GM18870 (cell line): ENCODE measurements around the gene IPO4.

Experiments
- ATAC-seq: cut with Tn5 transposase; IDR thresholded peaks from one replicate; pipeline ENCODE4 v1.9.1; 2021; ENCODE audit warnings: moderate library complexity; ENCODE audit not compliant: unreplicated experiment

The IPO4 gene

GRCh38 chr14:24194186-24194872 lies 5.7 kb upstream of the IPO4 start:
- ATAC-seq, result no peak

DNA sequence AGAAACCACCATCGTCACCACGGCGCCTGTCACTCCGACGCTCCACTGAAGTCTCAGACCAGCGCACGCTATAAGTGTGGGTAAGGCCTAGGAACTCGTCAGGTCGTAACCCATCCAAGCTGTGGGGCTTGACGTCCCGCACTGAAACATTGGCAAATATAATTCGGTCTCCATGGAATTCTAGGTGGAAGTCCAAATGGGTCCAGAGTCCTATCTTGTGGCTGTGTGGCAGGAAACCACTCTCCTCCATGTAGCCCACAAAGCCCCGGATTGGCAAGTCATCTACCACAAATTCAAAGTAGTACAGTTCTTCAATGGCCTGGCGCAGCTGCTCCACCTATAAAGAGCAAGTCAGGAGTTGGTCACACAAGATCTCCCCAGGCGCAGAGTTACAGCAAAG lies 4.3 kb upstream of the IPO4 start:
- no peak for ATAC-seq

DNA sequence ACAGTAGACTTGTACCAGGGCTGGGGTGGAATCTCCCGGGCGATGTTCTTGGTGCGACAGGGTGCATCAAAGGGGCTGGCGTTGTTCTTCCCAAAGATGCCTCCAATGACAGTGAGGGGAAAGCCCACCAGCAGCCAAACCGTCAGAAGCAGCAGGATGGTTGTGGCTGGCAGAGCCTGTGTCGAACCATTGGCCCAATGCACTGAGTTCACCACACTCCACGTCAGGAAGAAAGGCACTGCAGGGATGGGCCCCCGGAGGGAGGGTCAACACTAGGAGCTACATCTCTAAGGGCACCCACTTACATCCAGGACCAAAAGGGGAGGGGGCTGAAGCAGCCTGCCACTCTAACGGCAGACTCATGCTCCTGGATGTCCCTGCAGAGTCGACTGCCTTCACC lies 1.8 kb upstream of the IPO4 start:
- ATAC-seq, result no peak

DNA sequence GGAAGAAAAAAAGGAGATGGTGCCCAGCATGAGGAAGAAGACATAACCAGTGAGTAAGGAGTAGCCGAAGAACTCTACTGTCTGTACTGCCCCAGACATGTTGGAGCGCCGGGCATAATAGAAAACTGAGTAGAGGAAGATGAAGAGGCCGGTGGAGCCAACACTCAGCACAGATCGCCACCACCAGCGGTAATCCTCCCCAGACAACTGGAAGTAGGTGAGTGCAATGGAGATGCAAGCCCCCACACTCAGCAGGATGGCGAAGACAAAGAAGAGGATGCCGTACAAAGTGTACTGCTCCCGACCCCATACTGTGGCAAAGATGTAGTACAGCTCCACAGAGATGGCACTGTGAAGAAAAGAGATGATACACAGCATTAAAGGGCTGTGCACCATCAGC lies 844 bp upstream of the IPO4 start:
- no peak for ATAC-seq

DNA sequence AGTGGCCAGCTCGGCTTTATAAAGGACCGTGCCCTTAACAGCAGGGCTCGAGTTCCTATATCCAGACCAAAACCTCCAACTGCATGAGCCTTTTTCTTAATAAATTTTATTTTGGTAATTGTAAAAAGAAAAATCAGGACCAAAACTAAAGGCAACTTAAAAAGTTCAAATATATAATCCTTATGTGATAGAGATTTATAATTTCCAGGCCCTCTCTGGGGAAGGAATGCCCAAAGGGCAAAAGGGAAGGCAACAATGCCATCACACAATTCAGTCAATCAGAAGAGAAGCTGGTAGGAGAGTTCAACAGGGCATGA lies 401 bp upstream of the IPO4 start:
- ATAC-seq, result no peak

DNA sequence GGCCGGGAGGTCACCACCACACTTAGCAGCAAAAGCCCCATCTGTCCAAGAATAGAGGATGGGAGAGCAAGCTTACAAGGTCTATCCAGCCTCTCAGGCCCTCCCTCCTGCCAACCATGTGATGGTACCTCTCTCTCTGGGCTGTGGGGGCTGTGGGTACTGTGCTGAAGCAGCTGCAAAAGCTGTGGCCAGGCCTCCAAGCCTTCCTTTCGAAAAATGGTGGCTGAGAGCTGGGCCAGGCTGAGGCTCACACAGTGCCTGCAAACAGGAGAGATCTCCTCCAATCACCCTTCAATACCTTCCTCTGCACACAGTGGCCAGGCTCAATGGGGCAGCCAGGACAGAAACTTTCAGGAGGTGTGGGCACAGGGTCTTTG lies 1.1 kb downstream of the IPO4 start:
- ATAC-seq, result no peak

DNA sequence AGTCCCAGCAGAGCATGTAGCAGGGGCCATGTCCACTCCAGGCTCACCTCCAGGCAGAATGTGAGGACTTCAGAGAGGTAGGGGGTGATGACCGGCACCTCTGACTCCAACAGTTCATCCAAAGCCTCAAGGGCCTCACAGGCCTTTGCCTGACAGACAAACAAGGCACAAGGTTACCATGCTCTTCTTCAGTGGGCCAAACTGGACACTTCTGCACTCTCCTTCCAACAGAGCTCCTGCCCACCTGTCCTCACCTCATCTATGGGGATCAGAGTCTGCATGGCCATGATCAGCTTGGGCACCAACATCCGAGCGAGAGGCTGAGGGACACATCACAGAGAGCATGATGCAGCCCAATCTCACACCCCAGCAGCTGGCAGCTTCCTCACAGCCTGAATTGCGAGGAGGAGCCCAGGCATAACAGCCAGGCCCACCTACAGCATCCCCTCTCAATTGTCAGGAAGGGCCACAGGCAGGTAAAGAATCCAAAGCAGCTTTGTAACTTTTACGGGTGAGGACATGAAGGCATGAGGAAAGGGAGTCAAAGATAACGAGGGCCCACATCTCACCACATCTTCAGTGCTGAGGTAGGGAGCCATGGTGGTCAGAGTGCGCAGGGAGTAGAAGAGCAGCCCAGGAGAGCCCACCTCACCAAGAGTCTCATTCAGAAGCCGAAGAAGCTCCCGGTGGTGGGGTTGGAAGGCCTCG lies 1.6 kb downstream of the IPO4 start:
- no peak for ATAC-seq

DNA sequence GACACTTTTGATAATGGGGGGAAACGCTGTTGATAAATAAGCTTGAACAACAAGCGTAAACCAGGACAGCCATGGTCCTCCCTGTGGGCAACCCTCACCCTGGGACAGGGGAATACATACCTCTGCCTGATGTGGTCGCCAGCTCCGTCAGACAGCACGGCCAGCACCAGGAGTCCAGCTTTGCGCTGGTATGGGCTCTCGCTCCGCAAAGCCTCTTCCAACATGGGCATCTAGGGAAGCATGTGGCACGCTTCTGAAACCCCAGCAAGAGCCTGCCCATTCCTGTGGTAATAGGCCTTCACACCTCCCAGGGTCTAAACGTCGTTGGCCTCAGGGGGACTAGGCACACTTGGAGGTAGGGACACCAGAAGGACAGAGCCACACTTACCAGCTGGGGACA lies 2.9 kb downstream of the IPO4 start:
- ATAC-seq, result no peak

- ATAC-seq, result no peak
These were observed 3.6 kb downstream of the IPO4 start for GRCh38 chr14:24185026-24185425.

DNA sequence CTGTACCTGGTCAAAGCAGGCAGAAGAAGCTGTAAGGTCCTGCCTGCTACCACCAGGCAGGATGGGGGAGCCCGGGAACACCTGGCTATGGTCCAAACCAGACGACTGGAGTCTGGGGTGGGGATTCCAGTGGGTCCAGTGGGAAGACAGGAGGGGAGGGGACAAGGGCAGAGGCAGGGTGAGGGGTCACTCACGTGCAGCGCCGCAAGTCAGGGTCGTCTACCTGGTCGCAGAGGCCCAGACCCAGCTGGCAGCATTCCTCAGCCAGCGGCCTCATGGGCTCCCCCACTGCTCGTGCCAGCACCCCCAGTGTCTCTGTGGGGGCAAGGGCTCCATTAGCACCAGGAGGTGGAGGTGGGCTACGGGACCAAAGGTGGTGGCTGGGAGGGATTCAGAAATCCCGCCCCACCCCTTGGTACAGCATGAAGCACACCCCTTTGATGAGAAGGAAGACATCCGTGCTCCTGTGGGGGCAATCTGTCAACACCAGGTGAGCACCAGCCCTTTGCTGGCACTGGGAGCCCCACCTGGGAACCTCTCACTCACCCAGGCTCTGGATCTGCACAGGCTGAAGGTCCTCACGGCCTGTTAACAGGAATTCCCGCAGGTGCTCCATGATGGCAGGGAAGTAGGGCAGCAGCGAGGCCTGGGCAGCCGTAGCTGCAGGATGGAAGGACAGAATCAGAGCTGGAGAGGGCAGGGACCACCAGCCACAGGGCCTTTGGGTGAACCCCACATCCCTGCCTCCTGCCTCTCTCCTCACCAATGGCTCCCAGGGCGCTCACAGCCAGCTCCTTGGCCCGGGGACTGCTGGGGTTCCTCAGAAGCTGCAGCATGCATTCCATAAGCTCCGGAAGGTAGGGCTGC lies 4.3 kb downstream of the IPO4 start:
- no peak for ATAC-seq

- ATAC-seq, result no peak
These were observed 5.6 kb downstream of the IPO4 start for GRCh38 chr14:24183014-24183481.

DNA sequence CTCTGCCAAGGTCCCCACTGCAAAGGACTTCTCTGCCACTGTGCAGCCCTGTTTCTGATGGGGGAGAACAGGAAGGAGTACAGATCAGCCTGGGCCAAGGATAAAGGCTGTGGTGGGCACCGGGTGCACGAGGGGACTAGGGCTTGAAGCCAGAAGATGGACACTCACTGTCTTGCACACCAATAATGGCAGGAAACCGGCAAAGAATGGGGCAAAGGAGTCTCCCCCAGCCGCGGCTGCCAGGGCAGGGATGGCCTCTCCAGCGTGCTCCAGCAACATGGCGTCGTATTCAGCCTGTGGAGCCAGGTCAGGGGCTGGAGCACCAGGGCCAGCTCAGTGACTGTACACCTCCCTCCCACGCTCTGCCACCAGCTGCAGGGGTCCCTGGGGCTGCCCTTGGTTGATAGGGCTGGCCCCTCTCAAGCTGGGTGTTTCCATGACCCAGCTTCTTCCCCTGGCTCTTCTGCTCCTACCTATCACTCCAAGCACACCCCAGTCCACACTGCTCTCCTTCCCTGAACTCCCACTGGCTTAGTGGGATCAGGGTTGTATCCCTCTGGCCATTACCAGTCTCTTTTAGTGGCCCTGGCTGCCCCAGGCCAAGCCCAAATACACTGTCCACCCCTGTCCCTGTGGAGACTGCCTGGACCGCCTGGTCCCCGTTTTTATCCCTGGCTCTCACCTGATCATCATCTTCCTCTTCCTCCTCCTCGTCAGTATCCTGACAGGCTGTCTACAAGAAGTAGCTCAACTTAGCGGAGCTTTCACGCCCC lies 6.3 kb downstream of the IPO4 start:
- no peak for ATAC-seq

DNA sequence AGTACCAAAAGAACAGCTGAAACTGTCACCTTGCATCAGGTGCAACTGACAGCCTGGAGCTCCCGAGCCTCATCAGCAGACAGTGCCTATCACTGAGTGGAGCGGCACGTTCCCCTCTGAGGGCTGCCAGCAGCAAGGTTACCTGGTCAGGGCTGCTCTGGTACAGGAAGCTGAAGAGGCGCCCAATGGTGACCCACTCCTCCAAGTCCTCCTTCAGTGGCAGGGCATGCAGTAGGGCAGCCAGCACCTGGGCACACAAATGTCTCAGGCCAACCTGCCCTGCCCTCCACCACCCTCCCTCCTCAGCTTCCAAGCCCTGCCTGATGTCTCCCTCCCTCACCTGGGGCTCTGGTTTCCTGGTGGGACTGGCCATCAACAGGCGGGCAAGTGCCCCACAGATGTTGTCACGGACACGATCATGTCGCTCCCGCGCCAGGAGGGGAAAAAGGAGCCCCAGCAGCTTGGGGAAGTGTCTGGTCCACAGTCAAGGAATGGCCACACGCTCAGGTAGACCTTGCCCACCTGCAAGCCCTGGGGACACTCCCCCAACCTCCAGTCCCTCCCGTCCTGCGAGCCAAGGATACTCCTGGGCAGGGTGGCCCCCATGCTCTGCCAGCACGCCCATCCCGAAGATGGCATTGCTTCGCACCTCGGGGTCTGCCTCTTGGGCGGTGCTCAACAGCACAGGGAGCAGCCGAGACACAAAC lies 7.1 kb downstream of the IPO4 start:
- no peak for ATAC-seq

GRCh38 chr14:24179961-24180796 lies 8.4 kb downstream of the IPO4 start:
- ATAC-seq, result no peak

DNA sequence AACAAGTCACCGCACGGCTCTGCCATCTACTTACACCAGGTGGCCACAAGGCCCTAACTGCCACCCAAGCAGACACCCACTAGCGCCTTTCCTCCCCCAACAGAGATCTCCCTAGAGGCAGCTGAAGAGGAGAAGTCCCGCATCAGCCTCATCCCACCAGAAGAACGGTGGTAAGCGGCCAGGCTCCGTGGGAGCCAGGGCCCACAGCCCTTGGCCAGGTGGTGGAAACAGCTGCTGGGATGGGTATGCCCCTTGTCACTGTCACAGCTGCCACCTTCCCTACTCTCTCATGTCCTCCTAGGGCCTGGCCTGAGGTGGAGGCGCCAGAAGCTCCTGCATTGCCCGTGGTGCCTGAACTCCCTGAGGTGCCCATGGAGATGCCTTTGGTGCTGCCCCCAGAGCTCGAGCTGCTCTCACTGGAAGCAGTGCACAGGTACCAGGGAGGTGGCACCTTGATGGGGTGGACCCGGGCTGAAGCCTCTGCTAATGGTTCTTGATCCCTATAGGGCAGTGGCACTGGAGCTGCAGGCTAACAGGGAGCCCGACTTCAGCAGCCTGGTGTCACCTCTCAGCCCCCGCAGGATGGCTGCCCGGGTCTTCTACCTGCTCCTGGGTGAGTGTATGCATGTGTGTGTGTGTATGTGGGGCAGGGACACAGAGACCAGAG lies 9.2 kb downstream of the IPO4 start:
- no peak for ATAC-seq

- no peak for ATAC-seq
These were observed 10.0 kb downstream of the IPO4 start for GRCh38 chr14:24178399-24179178.

DNA sequence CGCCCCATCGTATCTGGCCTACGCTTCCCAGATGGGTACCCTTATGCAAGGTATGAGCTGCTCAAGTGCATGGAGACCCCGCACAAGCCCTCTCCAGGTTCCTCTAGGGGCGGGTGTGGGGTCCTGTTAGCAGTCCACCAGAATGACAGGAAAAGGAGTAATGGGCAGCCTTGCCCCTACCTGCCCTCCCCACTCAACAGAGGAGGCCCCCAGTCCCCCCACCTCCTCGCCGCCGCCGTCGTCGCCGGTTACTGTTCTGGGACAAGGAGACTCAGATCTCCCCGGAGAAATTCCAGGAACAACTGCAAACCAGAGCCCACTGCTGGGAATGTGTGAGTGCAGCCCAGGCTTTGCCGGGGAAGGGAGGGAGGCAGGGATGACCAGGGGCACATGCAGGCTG lies 10.7 kb downstream of the IPO4 start:
- no peak for ATAC-seq

GRCh38 chr14:24177041-24177825 lies 11.4 kb downstream of the IPO4 start:
- no peak for ATAC-seq
